ENCODE results near the gene NR2F6. TPM values are rescaled to one million over a fixed set of nuclear protein-coding genes. Genes with fewer than 3 reads are reported as not detected.
A peak's percentile ranks its signal among the peaks of the same experiment; 100 is the strongest.

Gene NR2F6
- polyA plus RNA-seq, 1 donor (not counting 4 experiments of a cell fraction or from before 2014, with no cell fraction given) = 12.3 TPM

DNA sequence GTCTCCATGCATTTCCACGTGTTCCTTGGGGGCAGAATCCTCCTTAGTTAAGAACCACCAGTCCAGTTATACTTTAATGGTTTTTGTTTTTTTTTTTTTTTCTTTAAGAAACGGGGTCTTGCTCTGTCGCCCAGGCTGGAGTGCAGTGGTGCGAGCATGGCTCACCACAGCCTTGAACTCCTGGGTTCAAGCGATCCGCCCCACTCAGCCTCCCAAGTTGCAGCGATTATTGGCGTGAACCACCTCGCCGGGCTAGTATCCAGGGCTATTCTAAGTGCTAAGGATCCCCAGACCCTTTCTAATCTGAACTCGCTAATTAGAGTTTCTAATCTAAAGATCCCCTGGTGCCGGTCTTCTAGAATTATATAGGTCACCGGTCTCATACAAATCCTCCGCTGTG is 47.9 kb upstream of the NR2F6 start:
- H3K9me3 ChIP-seq (ENCODE audit: control insufficient read depth, low read depth, low read length) = no peaks in the 10 kb centered on the region
- TF ChIP-seq, protein P1, sequence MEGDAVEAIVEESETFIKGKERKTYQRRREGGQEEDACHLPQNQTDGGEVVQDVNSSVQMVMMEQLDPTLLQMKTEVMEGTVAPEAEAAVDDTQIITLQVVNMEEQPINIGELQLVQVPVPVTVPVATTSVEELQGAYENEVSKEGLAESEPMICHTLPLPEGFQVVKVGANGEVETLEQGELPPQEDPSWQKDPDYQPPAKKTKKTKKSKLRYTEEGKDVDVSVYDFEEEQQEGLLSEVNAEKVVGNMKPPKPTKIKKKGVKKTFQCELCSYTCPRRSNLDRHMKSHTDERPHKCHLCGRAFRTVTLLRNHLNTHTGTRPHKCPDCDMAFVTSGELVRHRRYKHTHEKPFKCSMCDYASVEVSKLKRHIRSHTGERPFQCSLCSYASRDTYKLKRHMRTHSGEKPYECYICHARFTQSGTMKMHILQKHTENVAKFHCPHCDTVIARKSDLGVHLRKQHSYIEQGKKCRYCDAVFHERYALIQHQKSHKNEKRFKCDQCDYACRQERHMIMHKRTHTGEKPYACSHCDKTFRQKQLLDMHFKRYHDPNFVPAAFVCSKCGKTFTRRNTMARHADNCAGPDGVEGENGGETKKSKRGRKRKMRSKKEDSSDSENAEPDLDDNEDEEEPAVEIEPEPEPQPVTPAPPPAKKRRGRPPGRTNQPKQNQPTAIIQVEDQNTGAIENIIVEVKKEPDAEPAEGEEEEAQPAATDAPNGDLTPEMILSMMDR (optimal IDR thresholded peaks at IDR 0.05 in 1 of 3, IDR thresholded peaks at IDR 0.05 in 1 of 3, conservative IDR thresholded peaks at IDR 0.05 in 1 of 3; ENCODE audit: extremely low read depth in 1 of 3, insufficient read depth in 2 of 3, low read length in 3 of 3) = no peak
- TF ChIP-seq EZH2 (IDR thresholded peaks at IDR 0.05; ENCODE audit: low read length) = no peak
- no peaks in the 10 kb centered on the region for H3K9me1 ChIP-seq (ENCODE audit: control insufficient read depth, extremely low read depth, insufficient read depth, low read length)
- peak overlapping the region; percentile 19 for H3K4me2 ChIP-seq (ENCODE audit: control insufficient read depth, extremely low read depth, insufficient read depth, low read depth, low read length)
- peaks cover 4% of the 10 kb centered on the region for H3K79me2 ChIP-seq (ENCODE audit: control insufficient read depth, insufficient read depth, low read length)
- peaks cover 0 to 12% of the 10 kb centered on the region in 2 experiments for H3K36me3 ChIP-seq (ENCODE audit: control insufficient read depth in 2 of 2, extremely low read depth in 1 of 2, insufficient read depth in 2 of 2, low read length in 2 of 2)
- H3K27me3 ChIP-seq (ENCODE audit: control insufficient read depth, extremely low read depth, insufficient read depth, low read length) = no peaks in the 10 kb centered on the region
- no peak overlapping the region for H2AFZ ChIP-seq (ENCODE audit: control insufficient read depth, low read length)
- H3K27ac ChIP-seq (ENCODE audit: control insufficient read depth, insufficient read depth, low read length) = no peak overlapping the region
- dilution Hi-C loops (cut with MboI; ENCODE audit: extremely low pct_ligation_motif_present, low sequenced_read_pairs) = no loop called here
- H3K4me1 ChIP-seq (ENCODE audit: control insufficient read depth, extremely low read depth, insufficient read depth, low read length) = peaks cover 11% of the 10 kb centered on the region
- no peak overlapping the region for H3K4me3 ChIP-seq (ENCODE audit: control insufficient read depth in 2 of 3, extremely low read depth in 1 of 3, insufficient read depth in 2 of 3, low read depth in 1 of 3, low read length in 3 of 3)
- no peak for FAIRE-seq
- no peak for DNase-seq (ENCODE audit: low read depth, low spot score)
- H4K20me1 ChIP-seq (ENCODE audit: control insufficient read depth, extremely low read depth, insufficient read depth, low read length) = peaks cover 3% of the 10 kb centered on the region
- no peak overlapping the region for H3K9ac ChIP-seq (ENCODE audit: control insufficient read depth, extremely low read depth, insufficient read depth, low read length)

DNA sequence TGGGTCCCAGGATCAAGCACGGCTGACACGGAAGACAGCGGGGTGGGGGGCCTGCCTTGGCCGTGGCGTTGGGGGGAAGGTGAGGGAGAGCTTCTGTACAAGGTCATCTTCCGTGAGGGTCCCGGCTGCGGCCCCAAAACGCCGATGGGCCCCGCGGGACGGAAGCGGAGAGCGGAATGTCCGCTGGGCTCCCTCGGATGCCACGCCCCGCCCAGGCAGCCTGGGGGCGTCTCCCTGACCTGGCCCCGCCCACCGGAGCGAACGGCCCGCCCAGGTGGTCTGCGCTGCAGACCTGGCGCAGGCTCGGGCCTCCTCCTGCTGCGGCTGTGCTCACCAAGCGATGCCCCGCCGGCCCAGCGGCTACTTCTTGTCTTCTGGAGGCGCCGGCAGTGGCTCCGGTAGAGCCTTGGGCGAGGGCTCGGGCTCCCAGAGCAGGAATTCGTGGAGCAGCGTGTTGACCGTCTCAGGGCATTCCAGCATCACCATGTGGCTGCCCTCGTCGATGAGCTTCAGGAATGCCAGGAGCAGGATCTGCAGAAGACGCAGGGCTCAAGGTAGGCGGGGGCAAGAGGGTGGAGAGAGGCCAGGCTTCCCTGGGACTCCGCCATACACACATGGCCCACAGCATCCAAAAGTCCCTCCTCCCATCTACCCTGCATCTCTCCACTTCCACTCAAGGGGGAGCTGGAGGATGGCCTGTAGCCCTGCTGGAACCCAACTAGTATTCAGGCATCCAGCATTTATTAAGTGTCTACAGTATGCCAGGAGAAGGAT is 46.8 kb upstream of the NR2F6 start:
- no peaks in the 10 kb centered on the region for H3K9me3 ChIP-seq (ENCODE audit: control insufficient read depth, low read depth, low read length)
- H4K20me1 ChIP-seq (ENCODE audit: control insufficient read depth, extremely low read depth, insufficient read depth, low read length) = peaks cover 3% of the 10 kb centered on the region
- FAIRE-seq = peak; percentile 81
- dilution Hi-C loops (cut with MboI; ENCODE audit: extremely low pct_ligation_motif_present, low sequenced_read_pairs) = no loop called here
- peak overlapping the region; percentile 61 for H3K9ac ChIP-seq (ENCODE audit: control insufficient read depth, extremely low read depth, insufficient read depth, low read length)
- H3K27me3 ChIP-seq (ENCODE audit: control insufficient read depth, extremely low read depth, insufficient read depth, low read length) = no peaks in the 10 kb centered on the region
- peaks cover 4% of the 10 kb centered on the region for H3K79me2 ChIP-seq (ENCODE audit: control insufficient read depth, insufficient read depth, low read length)
- no peak for DNase-seq (ENCODE audit: low read depth, low spot score)
- H3K4me2 ChIP-seq (ENCODE audit: control insufficient read depth, extremely low read depth, insufficient read depth, low read depth, low read length) = peak overlapping the region; percentile 80
- peak overlapping the region; percentile 30 to 80 (median 65) for H3K4me3 ChIP-seq (ENCODE audit: control insufficient read depth in 2 of 3, extremely low read depth in 1 of 3, insufficient read depth in 2 of 3, low read depth in 1 of 3, low read length in 3 of 3)
- peak overlapping the region; percentile 93 for H2AFZ ChIP-seq (ENCODE audit: control insufficient read depth, low read length)
- H3K36me3 ChIP-seq (ENCODE audit: control insufficient read depth in 2 of 2, extremely low read depth in 1 of 2, insufficient read depth in 2 of 2, low read length in 2 of 2) = peaks cover 0 to 9% of the 10 kb centered on the region in 2 experiments
- TF ChIP-seq EZH2 (IDR thresholded peaks at IDR 0.05; ENCODE audit: low read length) = no peak
- TF ChIP-seq, protein P1 (optimal IDR thresholded peaks at IDR 0.05 in 1 of 3, IDR thresholded peaks at IDR 0.05 in 1 of 3, conservative IDR thresholded peaks at IDR 0.05 in 1 of 3; ENCODE audit: extremely low read depth in 1 of 3, insufficient read depth in 2 of 3, low read length in 3 of 3) = peak; percentile 75 to 97 (median 92)
- H3K4me1 ChIP-seq (ENCODE audit: control insufficient read depth, extremely low read depth, insufficient read depth, low read length) = peaks cover 11% of the 10 kb centered on the region
- no peaks in the 10 kb centered on the region for H3K9me1 ChIP-seq (ENCODE audit: control insufficient read depth, extremely low read depth, insufficient read depth, low read length)
- peak overlapping the region; percentile 8 for H3K27ac ChIP-seq (ENCODE audit: control insufficient read depth, insufficient read depth, low read length)

Data from keratinocyte (primary cell).